ENCODE data around the gene MPPE1. TPM values are rescaled to one million over a fixed set of nuclear protein-coding genes. Genes with fewer than 3 reads are reported as not detected.
A peak's percentile ranks its signal among the peaks of the same experiment; 100 is the strongest.
"Not testable (repeated sequence)": the region's sequence is repeated elsewhere in the genome, so short reads cannot be mapped to it uniquely, and the experiment has no call there.

MPPE1 gene
- total RNA-seq, 1 donor from 2014 or later: 52.9 TPM

DNA sequence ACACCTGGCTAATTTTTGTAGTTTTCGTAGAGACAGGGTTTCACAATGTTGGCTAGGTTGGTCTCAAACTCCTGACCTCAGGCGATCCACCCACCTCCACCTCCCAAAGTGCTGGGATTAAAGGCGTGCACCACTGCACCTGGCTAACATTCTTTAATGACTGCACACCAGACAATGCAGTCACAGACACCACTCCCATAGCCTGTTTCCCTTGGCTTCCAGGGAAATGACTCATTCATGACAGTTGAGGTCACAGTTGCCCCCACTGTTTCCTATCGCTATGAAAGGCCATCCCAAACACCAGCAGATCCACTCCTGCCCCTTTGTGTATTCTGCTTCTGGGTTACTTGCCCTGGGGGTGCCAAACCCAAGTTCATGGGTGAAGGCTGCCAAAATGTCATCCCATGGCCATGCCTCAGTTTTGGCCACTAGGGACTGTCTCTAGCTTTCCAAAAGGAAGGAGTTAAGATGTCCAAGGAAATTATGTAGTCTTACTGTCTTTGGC is 48.2 kb downstream of the MPPE1 start:
- Mint-ChIP-seq H3K4me1 (peaks cover 2% of the 10 kb centered on the region), H3K27ac (no peak overlapping the region), H3K27me3 (peaks cover 2% of the 10 kb centered on the region), H3K36me3 (ENCODE audit: low read depth) (peaks cover 10% of the 10 kb centered on the region), H3K4me3 (no peak overlapping the region), H3K9me3 (no peaks in the 10 kb centered on the region)
- DNase-seq: no peak
- ATAC-seq (ENCODE audit: low read depth): no peak
- ChIA-PET CTCF (no interaction called here), POLR2A (no interaction called here)
- TF ChIP-seq, protein P1, sequence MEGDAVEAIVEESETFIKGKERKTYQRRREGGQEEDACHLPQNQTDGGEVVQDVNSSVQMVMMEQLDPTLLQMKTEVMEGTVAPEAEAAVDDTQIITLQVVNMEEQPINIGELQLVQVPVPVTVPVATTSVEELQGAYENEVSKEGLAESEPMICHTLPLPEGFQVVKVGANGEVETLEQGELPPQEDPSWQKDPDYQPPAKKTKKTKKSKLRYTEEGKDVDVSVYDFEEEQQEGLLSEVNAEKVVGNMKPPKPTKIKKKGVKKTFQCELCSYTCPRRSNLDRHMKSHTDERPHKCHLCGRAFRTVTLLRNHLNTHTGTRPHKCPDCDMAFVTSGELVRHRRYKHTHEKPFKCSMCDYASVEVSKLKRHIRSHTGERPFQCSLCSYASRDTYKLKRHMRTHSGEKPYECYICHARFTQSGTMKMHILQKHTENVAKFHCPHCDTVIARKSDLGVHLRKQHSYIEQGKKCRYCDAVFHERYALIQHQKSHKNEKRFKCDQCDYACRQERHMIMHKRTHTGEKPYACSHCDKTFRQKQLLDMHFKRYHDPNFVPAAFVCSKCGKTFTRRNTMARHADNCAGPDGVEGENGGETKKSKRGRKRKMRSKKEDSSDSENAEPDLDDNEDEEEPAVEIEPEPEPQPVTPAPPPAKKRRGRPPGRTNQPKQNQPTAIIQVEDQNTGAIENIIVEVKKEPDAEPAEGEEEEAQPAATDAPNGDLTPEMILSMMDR (IDR thresholded peaks at IDR 0.05): no peak
- intact Hi-C loops (cut with micrococcal nuclease): loop anchor here (10.0 kb wide), 1 partner anchor 455 kb away; no protein-coding TSS in a partner anchor

- POLR2A ChIA-PET: no interaction called here
- ATAC-seq (ENCODE audit: low read depth) (no peak), DNase-seq (no peak)
- Mint-ChIP-seq H3K27ac (no peak overlapping the region), H3K36me3 (ENCODE audit: low read depth) (peaks cover 14% of the 10 kb centered on the region), H3K4me1 (peaks cover 7% of the 10 kb centered on the region), H3K9me3 (no peaks in the 10 kb centered on the region), H3K4me3 (no peak overlapping the region), H3K27me3 (no peaks in the 10 kb centered on the region)
- CTCF ChIA-PET: no interaction called here
- intact Hi-C loops (cut with micrococcal nuclease): loop anchor here (10.0 kb wide), 1 partner anchor 455 kb away; no protein-coding TSS in a partner anchor
- TF ChIP-seq, protein P1 (IDR thresholded peaks at IDR 0.05): no peak
These were observed 48.8 kb downstream of the MPPE1 start for GRCh38 chr18:11859282-11859830.

GRCh38 chr18:11857177-11857887 is 50.8 kb downstream of the MPPE1 start:
- ATAC-seq (ENCODE audit: low read depth): no peak
- TF ChIP-seq, protein P1 (IDR thresholded peaks at IDR 0.05): no peak
- no peaks in the 10 kb centered on the region for H3K27me3 Mint-ChIP-seq
- H3K27ac Mint-ChIP-seq: no peak overlapping the region
- H3K36me3 Mint-ChIP-seq (ENCODE audit: low read depth): peaks cover 16% of the 10 kb centered on the region
- DNase-seq: no peak
- CTCF ChIA-PET: no interaction called here
- H3K9me3 Mint-ChIP-seq: no peaks in the 10 kb centered on the region
- no peak overlapping the region for H3K4me3 Mint-ChIP-seq
- POLR2A ChIA-PET: no interaction called here
- intact Hi-C loops (cut with micrococcal nuclease): loop anchor here (10.0 kb wide), 1 partner anchor 457 kb away; no protein-coding TSS in a partner anchor
- H3K4me1 Mint-ChIP-seq: peaks cover 26% of the 10 kb centered on the region

GRCh38 chr18:11854554-11854953 is 53.6 kb downstream of the MPPE1 start:
- CTCF ChIA-PET; POLR2A ChIA-PET; ATAC-seq (ENCODE audit: low read depth); DNase-seq; H3K27ac Mint-ChIP-seq; H3K4me3 Mint-ChIP-seq; H3K27me3 Mint-ChIP-seq; H3K9me3 Mint-ChIP-seq: not testable (repeated sequence)
- Mint-ChIP-seq H3K36me3 (ENCODE audit: low read depth) (peaks cover 26% of the 10 kb centered on the region), H3K4me1 (peaks cover 52% of the 10 kb centered on the region)
- intact Hi-C loops (cut with micrococcal nuclease): loop anchor here (5.0 to 10.0 kb wide), 6 partner anchors 183 to 1942 kb away; partner anchors contain the start of genes NAPG, PTPN2 and VAPA

DNA sequence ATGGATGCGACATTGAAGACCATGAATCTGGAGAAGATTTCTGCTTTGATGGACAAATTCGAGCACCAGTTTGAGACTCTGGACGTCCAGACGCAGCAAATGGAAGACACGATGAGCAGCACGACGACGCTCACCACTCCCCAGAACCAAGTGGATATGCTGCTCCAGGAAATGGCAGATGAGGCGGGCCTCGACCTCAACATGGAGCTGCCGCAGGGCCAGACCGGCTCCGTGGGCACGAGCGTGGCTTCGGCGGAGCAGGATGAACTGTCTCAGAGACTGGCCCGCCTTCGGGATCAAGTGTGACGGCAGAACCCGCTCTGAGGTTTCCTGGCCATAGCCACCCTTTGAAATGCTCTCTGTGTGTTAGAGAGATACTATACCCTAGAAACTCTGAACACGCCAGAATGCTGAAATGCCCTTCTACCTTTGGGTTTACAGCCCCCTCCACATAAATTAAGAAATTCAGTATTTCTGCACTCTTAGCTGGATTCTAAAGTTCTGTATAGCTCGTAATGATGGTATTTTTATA is 56.2 kb downstream of the MPPE1 start:
- no peaks in the 10 kb centered on the region for H3K27me3 Mint-ChIP-seq
- H3K36me3 Mint-ChIP-seq (ENCODE audit: low read depth): peaks cover 26% of the 10 kb centered on the region
- intact Hi-C loops (cut with micrococcal nuclease): loop anchor here (1.0 to 10.0 kb wide), 13 partner anchors 31 to 1940 kb away; partner anchors contain the start of genes CEP192, IMPA2, MPPE1 and NAPG
- peak; percentile 29 for DNase-seq
- ChIA-PET CTCF (no interaction called here), POLR2A (interaction anchor here (0.7 to 1.3 kb wide), 5 partner anchors 30 to 130 kb away, joined by 3 to 6 read pairs (median 3); partner anchors contain the start of genes IMPA2 and MPPE1)
- H3K27ac Mint-ChIP-seq: peak overlapping the region; percentile 99
- peak; percentile 26 for ATAC-seq (ENCODE audit: low read depth)
- H3K9me3 Mint-ChIP-seq: no peaks in the 10 kb centered on the region
- peaks cover 52% of the 10 kb centered on the region for H3K4me1 Mint-ChIP-seq
- peak overlapping the region; percentile 100 for H3K4me3 Mint-ChIP-seq
- TF ChIP-seq, protein P1 (IDR thresholded peaks at IDR 0.05): no peak
